ENCODE results near the gene LZTR1. TPM values are rescaled to one million over a fixed set of nuclear protein-coding genes. Genes with fewer than 3 reads are reported as not detected.
"Not testable (repeated sequence)": the region's sequence is repeated elsewhere in the genome, so short reads cannot be mapped to it uniquely, and the experiment has no call there.

The LZTR1 gene
- total RNA-seq, 1 experiment from 2014 or later = 23.4 TPM

GRCh38 chr22:21038405-21038804, 56.3 kb downstream of the LZTR1 start:
- no TSS peak for BruUV-seq (replicated peaks)

GRCh38 chr22:21039158-21039557, 57.1 kb downstream of the LZTR1 start:
- H3K27me3 ChIP-seq (ENCODE audit: insufficient read depth, low read depth); DNase-seq; H3K79me2 ChIP-seq (ENCODE audit: low read depth); H4K20me1 ChIP-seq (ENCODE audit: insufficient read depth); CTCF ChIA-PET; H3K4me2 ChIP-seq; H3K9me3 ChIP-seq (ENCODE audit: insufficient read depth, low read depth); H3K36me3 ChIP-seq (ENCODE audit: low read depth); intact Hi-C loops (cut with micrococcal nuclease; ENCODE audit: unreplicated experiment); H3K9me2 ChIP-seq (ENCODE audit: insufficient read depth); POLR2A ChIA-PET (ENCODE audit: unreplicated experiment); H2AFZ ChIP-seq; H3K27ac ChIP-seq; BruUV-seq (replicated peaks); H3K4me3 ChIP-seq: not testable (repeated sequence)
- Histone ChIP-seq H3K4me1 (replicated peaks; ENCODE audit: insufficient read depth) (peaks cover 25% of the 10 kb centered on the region), H3F3A (ENCODE audit: insufficient read depth, low read depth) (peaks cover 19% of the 10 kb centered on the region)

More at GRCh38 chr22:21038405-21038804, 56.3 kb downstream of the LZTR1 start:
- no peak for TF ChIP-seq EZH2 (IDR thresholded peaks at IDR 0.05; ENCODE audit: low read depth)
- no peak for TF ChIP-seq CTCF (conservative IDR thresholded peaks at IDR 0.05)
- Histone ChIP-seq H4K20me1 (ENCODE audit: insufficient read depth) (no peaks in the 10 kb centered on the region), H3F3A (ENCODE audit: insufficient read depth, low read depth) (peaks cover 19% of the 10 kb centered on the region), H3K9me2 (ENCODE audit: insufficient read depth) (no peaks in the 10 kb centered on the region), H3K36me3 (ENCODE audit: low read depth) (no peaks in the 10 kb centered on the region), H3K4me2 (no peak overlapping the region), H3K4me3 (no peak overlapping the region), H3K79me2 (ENCODE audit: low read depth) (no peaks in the 10 kb centered on the region), H3K9me3 (ENCODE audit: insufficient read depth, low read depth) (no peaks in the 10 kb centered on the region), H3K4me1 (replicated peaks; ENCODE audit: insufficient read depth) (peaks cover 18% of the 10 kb centered on the region), H3K27me3 (ENCODE audit: insufficient read depth, low read depth) (no peaks in the 10 kb centered on the region), H3K27ac (peak overlapping the region; percentile 61; the same call in 1 of the 2 replicates), H2AFZ (no peak overlapping the region)
- ChIA-PET CTCF (no interaction called here), POLR2A (ENCODE audit: unreplicated experiment) (no interaction called here)
- no peak for DNase-seq
- intact Hi-C loops (cut with micrococcal nuclease; ENCODE audit: unreplicated experiment) = no loop called here

- BruUV-seq (replicated peaks) = no TSS peak
- ChIA-PET POLR2A (ENCODE audit: unreplicated experiment) (no interaction called here), CTCF (no interaction called here)
- Histone ChIP-seq H2AFZ (no peak overlapping the region), H3K27ac (0 out of 2 replicates have a peak overlapping the region, but pooled peaks have one; percentile 6), H4K20me1 (ENCODE audit: insufficient read depth) (no peaks in the 10 kb centered on the region), H3K27me3 (ENCODE audit: insufficient read depth, low read depth) (no peaks in the 10 kb centered on the region), H3K36me3 (ENCODE audit: low read depth) (no peaks in the 10 kb centered on the region), H3K9me3 (ENCODE audit: insufficient read depth, low read depth) (no peaks in the 10 kb centered on the region), H3K4me3 (no peak overlapping the region), H3K79me2 (ENCODE audit: low read depth) (no peaks in the 10 kb centered on the region), H3F3A (ENCODE audit: insufficient read depth, low read depth) (peaks cover 18% of the 10 kb centered on the region), H3K4me2 (no peak overlapping the region), H3K4me1 (replicated peaks; ENCODE audit: insufficient read depth) (peaks cover 39% of the 10 kb centered on the region), H3K9me2 (ENCODE audit: insufficient read depth) (no peaks in the 10 kb centered on the region)
- DNase-seq = peak in 1 of 2 experiments; percentile 56
- TF ChIP-seq EZH2 (IDR thresholded peaks at IDR 0.05; ENCODE audit: low read depth) (no peak), CTCF (conservative IDR thresholded peaks at IDR 0.05) (no peak)
- intact Hi-C loops (cut with micrococcal nuclease; ENCODE audit: unreplicated experiment) = no loop called here
These were observed 59.8 kb downstream of the LZTR1 start for GRCh38 chr22:21041937-21042336.

All from PC-9 (cell line).